Esophagus muscularis mucosa (tissue), 4 donors: ENCODE results near the gene PDE8B.

Experiments used
- EP300 ChIP-seq: sonication (generic); formaldehyde crosslinking; IDR thresholded peaks from one replicate; pipeline ENCODE4 v1.6.1; 2017; ENCODE audit warnings: antibody characterized with exemption
- POLR2AphosphoS5 ChIP-seq, 2 donors: sonication (generic); formaldehyde crosslinking; IDR thresholded peaks; one replicate each; pipeline ENCODE4 v1.6.1; 2017; ENCODE audit warnings: antibody characterized with exemption in 2 of 2
- TF ChIP-seq, protein P1 (sequence below), 3 experiments: fragments of 200-600 bp in 2 of 3; fragments of 450-650 bp in 1 of 3; sonication (generic) in 2 of 3; IDR thresholded peaks; one replicate each; pipeline ENCODE4 v1.5.1; 2017 to 2019; ENCODE audit warnings: antibody characterized with exemption in 3 of 3, mild to moderate bottlenecking in 2 of 3, moderate library complexity in 1 of 3

GRCh38 chr5:77430726-77431125, 220.2 kb downstream of the PDE8B start:
- TF ChIP-seq, protein P1, sequence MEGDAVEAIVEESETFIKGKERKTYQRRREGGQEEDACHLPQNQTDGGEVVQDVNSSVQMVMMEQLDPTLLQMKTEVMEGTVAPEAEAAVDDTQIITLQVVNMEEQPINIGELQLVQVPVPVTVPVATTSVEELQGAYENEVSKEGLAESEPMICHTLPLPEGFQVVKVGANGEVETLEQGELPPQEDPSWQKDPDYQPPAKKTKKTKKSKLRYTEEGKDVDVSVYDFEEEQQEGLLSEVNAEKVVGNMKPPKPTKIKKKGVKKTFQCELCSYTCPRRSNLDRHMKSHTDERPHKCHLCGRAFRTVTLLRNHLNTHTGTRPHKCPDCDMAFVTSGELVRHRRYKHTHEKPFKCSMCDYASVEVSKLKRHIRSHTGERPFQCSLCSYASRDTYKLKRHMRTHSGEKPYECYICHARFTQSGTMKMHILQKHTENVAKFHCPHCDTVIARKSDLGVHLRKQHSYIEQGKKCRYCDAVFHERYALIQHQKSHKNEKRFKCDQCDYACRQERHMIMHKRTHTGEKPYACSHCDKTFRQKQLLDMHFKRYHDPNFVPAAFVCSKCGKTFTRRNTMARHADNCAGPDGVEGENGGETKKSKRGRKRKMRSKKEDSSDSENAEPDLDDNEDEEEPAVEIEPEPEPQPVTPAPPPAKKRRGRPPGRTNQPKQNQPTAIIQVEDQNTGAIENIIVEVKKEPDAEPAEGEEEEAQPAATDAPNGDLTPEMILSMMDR (IDR thresholded peaks at IDR 0.05): no peak
- TF ChIP-seq POLR2AphosphoS5 (IDR thresholded peaks at IDR 0.05) (no peak), EP300 (no peak)
